Psoas muscle (tissue), 8 donors: Measurements from ENCODE around the gene TRMT6. TPM values are rescaled to one million over a fixed set of nuclear protein-coding genes. Genes with fewer than 3 reads are reported as not detected.

Experiments
- ATAC-seq, 4 donors: fragments of 200-7000 bp; cut with Tn5 transposase; one replicate each; pipeline ENCODE4 v1.9.1; 2020; ENCODE audit warnings: moderate library complexity in 3 of 4, mild to moderate bottlenecking in 2 of 4
- DNase-seq, 2 donors: peaks; one replicate each; pipeline ENCODE4 v3.0.0-alpha.2; 2020
- H3K27ac ChIP-seq: fragments of 200-600 bp; one replicate; pipeline ENCODE4 v1.8.0; 2022
- H3K27me3 ChIP-seq, 3 donors: fragments of 200-600 bp in 1 of 3; one replicate each; pipeline versions ENCODE4 v1.6.1 to v1.8.0; 2013 to 2022; ENCODE audit warnings: low read length in 2 of 3, mild to moderate bottlenecking in 2 of 3, moderate library complexity in 1 of 3; ENCODE audit not compliant: insufficient read depth in 3 of 3
- H3K36me3 ChIP-seq, 2 donors: fragments of 200-600 bp in 1 of 2; one replicate each; pipeline versions ENCODE4 v1.6.1 to v1.8.0; 2013 to 2022; ENCODE audit warnings: low read depth in 1 of 2, mild to moderate bottlenecking in 1 of 2, moderate library complexity in 1 of 2; ENCODE audit not compliant: insufficient read depth in 1 of 2
- H3K4me1 ChIP-seq: fragments of 200-600 bp; one replicate; pipeline ENCODE4 v1.8.0; 2022
- H3K4me3 ChIP-seq: fragments of 200-600 bp; one replicate; pipeline ENCODE4 v1.8.0; 2022; ENCODE audit warnings: mild to moderate bottlenecking
- H3K9me3 ChIP-seq: fragments of 200-600 bp; one replicate; pipeline ENCODE4 v1.8.0; 2022
- CTCF ChIP-seq: fragments of 200-600 bp; IDR thresholded peaks from one replicate; pipeline ENCODE4 v1.8.0; 2022; ENCODE audit warnings: antibody characterized with exemption
- WGBS, 3 donors: extraction: QIAGEN DNeasy Blood & Tissue Kit; methylation state at CpG; one replicate each; pipeline versions ENCODE4 v1.1.6 to v1.1.7; 2013; 5-methylcytosine and 5-hydroxymethylcytosine counted together
- intact Hi-C, 2 donors: fragments of 100-400 bp; cut with DNase I; formaldehyde crosslinking; loops; one replicate each; pipeline versions ENCODE4 v1.11.0 to v1.14.2; 2022
- polyA plus RNA-seq, 3 donors: library from polyadenylated mRNA; stranded (reverse); fragments of 200-250 nt; gene quantifications; one replicate each; pipeline ENCODE4 v1.2.3, GENCODE V29; 2013
- total RNA-seq, 4 donors: library from RNA; stranded (reverse); fragmentation: NEBNext Ultra II Directional in 2 of 4; extraction: Animal tissue kit (Norgen Biotek cat#: 25700) in 2 of 4; gene quantifications; one replicate each; pipeline versions ENCODE4 v1.2.1 to v1.2.4, GENCODE V29; 2021 to 2023
- donor health status: healthy with polysubstance abuse.
- donor health status: DM: no; HTN: no; CAD: no; lungs with moderate emphysema.
- donor health status: Bipolar disorder and iron deficiency.
- donor health status: healthy.
- donor health status: DM: yes; HTN: yes; CAD: no.
- donor health status: DM: no; HTN: no; CAD: no.
- donor health status: DM: no; HTN: no; CAD: no.
- donor health status: DM: yes; HTN: yes; CAD: no.

Gene TRMT6
- total and polyA plus RNA-seq, 7 donors = 9.0 to 177 (median 23.3) TPM

DNA sequence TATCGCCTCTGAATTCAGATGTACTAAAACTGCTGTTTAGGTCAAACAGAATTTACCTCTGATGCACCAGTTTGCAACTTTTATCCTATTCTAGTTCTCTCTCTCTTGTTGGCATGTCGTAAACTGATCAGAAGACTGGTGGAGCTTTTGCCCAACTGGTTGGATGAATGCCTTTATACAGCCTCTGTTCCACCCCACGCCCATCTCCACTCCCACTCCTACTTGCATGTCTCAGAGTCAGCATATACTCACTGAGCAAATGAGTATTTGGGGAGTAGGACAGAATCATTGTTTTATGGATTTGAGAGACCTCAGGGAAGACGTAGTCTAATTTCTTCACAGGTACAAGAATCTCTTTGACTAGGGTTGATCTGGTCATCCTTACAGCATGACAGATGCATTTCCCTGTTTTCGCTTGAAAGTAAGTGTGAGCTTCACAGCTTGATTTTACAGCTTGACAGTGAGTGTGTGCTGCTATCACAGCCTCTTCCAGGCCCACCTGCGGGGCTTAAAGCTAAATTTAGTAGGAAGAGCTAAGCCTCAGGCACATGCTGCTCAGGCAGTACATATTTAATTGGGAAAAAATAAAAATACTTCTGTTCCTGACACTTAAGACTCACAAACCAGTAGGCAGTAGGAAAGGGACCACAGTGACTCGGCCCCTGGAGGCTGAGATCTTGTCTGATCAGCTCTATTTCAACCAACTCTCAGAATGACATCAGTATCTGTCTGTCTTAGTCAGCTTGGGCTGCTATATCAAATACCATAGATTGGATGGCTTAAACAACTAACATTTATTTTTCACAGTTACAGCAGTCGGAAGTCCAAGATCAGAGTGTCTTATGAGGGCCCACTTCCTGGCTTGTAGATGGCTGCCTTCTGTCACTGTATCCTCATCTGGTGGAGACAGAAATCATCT lies 30.4 kb downstream of the TRMT6 start:
- no peak overlapping the region for H3K4me3 ChIP-seq
- H3K27me3 ChIP-seq = peaks cover 0 to 4% (median 0%) of the 10 kb centered on the region in 3 donors
- no peak overlapping the region for H3K27ac ChIP-seq
- no peak for TF ChIP-seq CTCF
- DNase-seq = no peak
- H3K9me3 ChIP-seq = no peaks in the 10 kb centered on the region
- WGBS, 3 donors = 68 to 76% (median 69%) methylated on average over 8 of the region's 8 CpGs
- intact Hi-C loops = no loop called here
- no peaks in the 10 kb centered on the region for H3K36me3 ChIP-seq
- no peak for ATAC-seq
- no peaks in the 10 kb centered on the region for H3K4me1 ChIP-seq

- H3K4me3 ChIP-seq = no peak overlapping the region
- no peak overlapping the region for H3K27ac ChIP-seq
- ATAC-seq (no peak), DNase-seq (no peak)
- H3K27me3 ChIP-seq = peaks cover 0 to 4% (median 0%) of the 10 kb centered on the region in 3 donors
- no peaks in the 10 kb centered on the region for H3K9me3 ChIP-seq
- intact Hi-C loops = no loop called here
- no peaks in the 10 kb centered on the region for H3K4me1 ChIP-seq
- 48 to 51% (median 49%) methylated on average over 3 of the region's 3 CpGs for WGBS, 3 donors
- H3K36me3 ChIP-seq = no peaks in the 10 kb centered on the region
- TF ChIP-seq CTCF = no peak
These were observed 31.3 kb downstream of the TRMT6 start for GRCh38 chr20:5918856-5919625.

DNA sequence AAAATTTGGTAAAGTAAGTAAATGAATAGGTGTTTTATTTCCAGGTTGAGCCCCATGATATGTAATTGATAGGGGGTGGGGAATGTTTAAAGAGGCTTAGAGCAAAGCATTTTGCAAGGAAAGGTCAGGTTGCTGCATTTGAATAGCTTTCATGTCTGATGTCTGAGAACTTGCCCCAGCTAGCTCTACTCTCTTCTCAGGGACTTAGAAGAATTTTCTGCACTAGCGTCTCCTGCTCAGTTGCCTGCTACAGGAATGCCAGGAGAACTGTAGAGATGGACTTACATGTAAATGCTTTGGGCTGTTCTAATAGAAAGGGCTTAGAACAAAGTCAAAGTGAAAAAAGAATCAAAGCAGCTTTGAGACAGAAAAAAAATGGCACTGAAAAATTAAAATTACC lies 35.5 kb downstream of the TRMT6 start:
- ATAC-seq (no peak), DNase-seq (no peak)
- no peaks in the 10 kb centered on the region for H3K36me3 ChIP-seq
- no peak for TF ChIP-seq CTCF
- no peak overlapping the region for H3K4me3 ChIP-seq
- intact Hi-C loops = no loop called here
- no peak overlapping the region for H3K27ac ChIP-seq
- peaks cover 4% of the 10 kb centered on the region for H3K4me1 ChIP-seq
- 4 to 18% (median 8%) methylated on average over 1 of the region's 1 CpG for WGBS, 3 donors
- H3K27me3 ChIP-seq = peaks cover 0 to 12% (median 3%) of the 10 kb centered on the region in 3 donors
- no peaks in the 10 kb centered on the region for H3K9me3 ChIP-seq

- H3K36me3 ChIP-seq = no peaks in the 10 kb centered on the region
- intact Hi-C loops = no loop called here
- no peak overlapping the region for H3K4me3 ChIP-seq
- DNase-seq (no peak), ATAC-seq (no peak)
- peaks cover 4% of the 10 kb centered on the region for H3K4me1 ChIP-seq
- no peak overlapping the region for H3K27ac ChIP-seq
- no peak for TF ChIP-seq CTCF
- 91 to 93% (median 91%) methylated on average over 2 of the region's 2 CpGs for WGBS, 3 donors
- H3K27me3 ChIP-seq = peaks cover 0 to 15% (median 3%) of the 10 kb centered on the region in 3 donors
- H3K9me3 ChIP-seq = no peaks in the 10 kb centered on the region
These were observed 37.2 kb downstream of the TRMT6 start for GRCh38 chr20:5913166-5913565.
